ENCODE measurements around the gene UNC45B.
"Not testable (repeated sequence)": the region's sequence is repeated elsewhere in the genome, so short reads cannot be mapped to it uniquely, and the experiment has no call there.

The UNC45B gene
- total RNA-seq: 0.21 to 1.4 reads per million in 2 donors

GRCh38 chr17:35147375-35147905 lies at the start of gene UNC45B:
UNC45B (plus strand) TSS chr17:35147817; CDS start chr17:35148264, 447 bp downstream.
- no peak for DNase-seq

- DNase-seq: no peak
Measured at GRCh38 chr17:35099908-35100307, 47.7 kb upstream of the UNC45B start.

- DNase-seq: no peak
Measured at GRCh38 chr17:35101036-35101435, 46.6 kb upstream of the UNC45B start.

GRCh38 chr17:35101725-35102124 lies 45.9 kb upstream of the UNC45B start:
- DNase-seq: no peak

GRCh38 chr17:35103271-35103670 lies 44.3 kb upstream of the UNC45B start:
- DNase-seq: no peak

GRCh38 chr17:35104844-35105450 lies 42.7 kb upstream of the UNC45B start:
- DNase-seq: no peak

GRCh38 chr17:35110791-35111190 lies 36.8 kb upstream of the UNC45B start:
- DNase-seq: not testable (repeated sequence)

GRCh38 chr17:35116845-35117244 lies 30.8 kb upstream of the UNC45B start:
- no peak for DNase-seq

- DNase-seq: no peak
Measured at GRCh38 chr17:35117984-35118383, 29.6 kb upstream of the UNC45B start.

- peak; percentile 72 for DNase-seq
Measured at GRCh38 chr17:35119370-35120165, 28.0 kb upstream of the UNC45B start, which contains the start of gene RAD51D. RAD51D (minus strand) TSS chr17:35119860; CDS start chr17:35119613, 247 bp downstream.

GRCh38 chr17:35121315-35121714 lies 26.3 kb upstream of the UNC45B start, which contains the start of gene FNDC8:
FNDC8 (plus strand) TSS chr17:35121615; CDS start chr17:35121694, 79 bp downstream.
- DNase-seq: no peak

- DNase-seq: no peak
Measured at GRCh38 chr17:35127751-35128514, 19.7 kb upstream of the UNC45B start.

- DNase-seq: no peak
Measured at GRCh38 chr17:35129154-35129972, 18.3 kb upstream of the UNC45B start.

- no peak for DNase-seq
Measured at GRCh38 chr17:35129973-35130351, 17.7 kb upstream of the UNC45B start.

GRCh38 chr17:35130392-35130791 lies 17.2 kb upstream of the UNC45B start:
- no peak for DNase-seq

- DNase-seq: no peak
Measured at GRCh38 chr17:35132099-35132498, 15.5 kb upstream of the UNC45B start.

- no peak for DNase-seq
Measured at GRCh38 chr17:35132816-35133550, 14.6 kb upstream of the UNC45B start.

- DNase-seq: no peak
Measured at GRCh38 chr17:35135322-35135721, 12.3 kb upstream of the UNC45B start.

- DNase-seq: no peak
Measured at GRCh38 chr17:35138218-35138617, 9.4 kb upstream of the UNC45B start.

- DNase-seq: peak; percentile 86
Measured at GRCh38 chr17:35141681-35142466, 5.7 kb upstream of the UNC45B start, which contains the start of gene NLE1. NLE1 (minus strand) TSS chr17:35142303; CDS start chr17:35142275, 28 bp downstream.

- DNase-seq: no peak
Measured at GRCh38 chr17:35142467-35142796, 5.2 kb upstream of the UNC45B start.

All from T-helper 9 cell (primary cell).